ENCODE data around the gene TNFRSF13B.
"Not testable (repeated sequence)": the region's sequence is repeated elsewhere in the genome, so short reads cannot be mapped to it uniquely, and the experiment has no call there.

DNA sequence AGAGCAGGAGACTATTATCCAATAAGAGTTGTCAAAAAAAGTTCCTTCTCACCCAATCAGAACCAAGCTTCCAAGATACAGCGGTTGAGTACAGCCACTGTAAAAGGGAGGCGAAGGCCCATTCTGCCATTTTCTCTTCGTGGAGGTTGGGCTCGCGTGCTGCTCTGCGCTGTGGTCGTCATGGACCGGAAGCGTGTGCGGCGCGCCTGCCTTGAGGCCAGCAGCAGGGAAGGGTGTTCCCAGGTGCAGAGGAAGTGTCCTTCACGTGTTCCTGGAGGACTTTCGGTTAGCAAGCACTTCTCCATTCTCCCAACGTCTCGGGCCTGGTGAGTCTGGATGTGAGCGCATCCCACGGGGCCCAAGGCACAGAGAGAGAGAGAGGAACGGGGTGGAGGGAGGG is 78.4 kb downstream of the TNFRSF13B start:
- TF ChIP-seq, protein P1, sequence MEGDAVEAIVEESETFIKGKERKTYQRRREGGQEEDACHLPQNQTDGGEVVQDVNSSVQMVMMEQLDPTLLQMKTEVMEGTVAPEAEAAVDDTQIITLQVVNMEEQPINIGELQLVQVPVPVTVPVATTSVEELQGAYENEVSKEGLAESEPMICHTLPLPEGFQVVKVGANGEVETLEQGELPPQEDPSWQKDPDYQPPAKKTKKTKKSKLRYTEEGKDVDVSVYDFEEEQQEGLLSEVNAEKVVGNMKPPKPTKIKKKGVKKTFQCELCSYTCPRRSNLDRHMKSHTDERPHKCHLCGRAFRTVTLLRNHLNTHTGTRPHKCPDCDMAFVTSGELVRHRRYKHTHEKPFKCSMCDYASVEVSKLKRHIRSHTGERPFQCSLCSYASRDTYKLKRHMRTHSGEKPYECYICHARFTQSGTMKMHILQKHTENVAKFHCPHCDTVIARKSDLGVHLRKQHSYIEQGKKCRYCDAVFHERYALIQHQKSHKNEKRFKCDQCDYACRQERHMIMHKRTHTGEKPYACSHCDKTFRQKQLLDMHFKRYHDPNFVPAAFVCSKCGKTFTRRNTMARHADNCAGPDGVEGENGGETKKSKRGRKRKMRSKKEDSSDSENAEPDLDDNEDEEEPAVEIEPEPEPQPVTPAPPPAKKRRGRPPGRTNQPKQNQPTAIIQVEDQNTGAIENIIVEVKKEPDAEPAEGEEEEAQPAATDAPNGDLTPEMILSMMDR (IDR thresholded peaks at IDR 0.05), result not testable (repeated sequence)
- TF ChIP-seq POLR2AphosphoS5, POLR2A (IDR thresholded peaks at IDR 0.05): not testable (repeated sequence)
